Testis (tissue), 2 donors: ENCODE data around the gene MINDY3.

ENCODE experiments used
- POLR2A ChIP-seq: fragments of 450-650 bp; IDR thresholded peaks from one replicate; pipeline ENCODE4 v1.6.1; 2017; ENCODE audit warnings: antibody characterized with exemption, mild to moderate bottlenecking, moderate library complexity
- TF ChIP-seq, protein P1 (sequence below), 3 experiments: fragments of 450-650 bp in 2 of 3; fragments of 200-600 bp in 1 of 3; sonication (generic) in 1 of 3; IDR thresholded peaks; one replicate each; pipeline ENCODE4 v1.5.1; 2016 to 2019; ENCODE audit warnings: antibody characterized with exemption in 3 of 3, mild to moderate bottlenecking in 2 of 3, moderate library complexity in 1 of 3

- TF ChIP-seq, protein P1, sequence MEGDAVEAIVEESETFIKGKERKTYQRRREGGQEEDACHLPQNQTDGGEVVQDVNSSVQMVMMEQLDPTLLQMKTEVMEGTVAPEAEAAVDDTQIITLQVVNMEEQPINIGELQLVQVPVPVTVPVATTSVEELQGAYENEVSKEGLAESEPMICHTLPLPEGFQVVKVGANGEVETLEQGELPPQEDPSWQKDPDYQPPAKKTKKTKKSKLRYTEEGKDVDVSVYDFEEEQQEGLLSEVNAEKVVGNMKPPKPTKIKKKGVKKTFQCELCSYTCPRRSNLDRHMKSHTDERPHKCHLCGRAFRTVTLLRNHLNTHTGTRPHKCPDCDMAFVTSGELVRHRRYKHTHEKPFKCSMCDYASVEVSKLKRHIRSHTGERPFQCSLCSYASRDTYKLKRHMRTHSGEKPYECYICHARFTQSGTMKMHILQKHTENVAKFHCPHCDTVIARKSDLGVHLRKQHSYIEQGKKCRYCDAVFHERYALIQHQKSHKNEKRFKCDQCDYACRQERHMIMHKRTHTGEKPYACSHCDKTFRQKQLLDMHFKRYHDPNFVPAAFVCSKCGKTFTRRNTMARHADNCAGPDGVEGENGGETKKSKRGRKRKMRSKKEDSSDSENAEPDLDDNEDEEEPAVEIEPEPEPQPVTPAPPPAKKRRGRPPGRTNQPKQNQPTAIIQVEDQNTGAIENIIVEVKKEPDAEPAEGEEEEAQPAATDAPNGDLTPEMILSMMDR (IDR thresholded peaks at IDR 0.05), result no peak
- TF ChIP-seq POLR2A, result no peak
Observed at GRCh38 chr10:15747632-15748031, 112.7 kb downstream of the MINDY3 start.
